Neuron (in vitro differentiated cells): Measurements from ENCODE around the gene ABHD12.
A peak's percentile ranks its signal among the peaks of the same experiment; 100 is the strongest.

Experiments
- H2AFZ ChIP-seq: one replicate; pipeline ENCODE4 v1.6.1; 2013; ENCODE audit warnings: low read depth, mild to moderate bottlenecking, inconsistent platforms, low read length, moderate library complexity
- H3K27me3 ChIP-seq: one replicate; pipeline ENCODE4 v1.6.1; 2013; ENCODE audit warnings: low read length; ENCODE audit not compliant: insufficient read depth
- H3K36me3 ChIP-seq: one replicate; pipeline ENCODE4 v1.6.1; 2013; ENCODE audit warnings: low read length; ENCODE audit not compliant: insufficient read depth
- H3K4me1 ChIP-seq: one replicate; pipeline ENCODE4 v1.6.1; 2013; ENCODE audit warnings: low read length; ENCODE audit not compliant: insufficient read depth
- H3K4me3 ChIP-seq: 2 replicates; pipeline ENCODE4 v1.5.1; 2013; ENCODE audit warnings: mild to moderate bottlenecking, low read length, moderate library complexity
- H3K9me3 ChIP-seq: one replicate; pipeline ENCODE4 v1.6.1; 2013; ENCODE audit warnings: low read length

Gene ABHD12

DNA sequence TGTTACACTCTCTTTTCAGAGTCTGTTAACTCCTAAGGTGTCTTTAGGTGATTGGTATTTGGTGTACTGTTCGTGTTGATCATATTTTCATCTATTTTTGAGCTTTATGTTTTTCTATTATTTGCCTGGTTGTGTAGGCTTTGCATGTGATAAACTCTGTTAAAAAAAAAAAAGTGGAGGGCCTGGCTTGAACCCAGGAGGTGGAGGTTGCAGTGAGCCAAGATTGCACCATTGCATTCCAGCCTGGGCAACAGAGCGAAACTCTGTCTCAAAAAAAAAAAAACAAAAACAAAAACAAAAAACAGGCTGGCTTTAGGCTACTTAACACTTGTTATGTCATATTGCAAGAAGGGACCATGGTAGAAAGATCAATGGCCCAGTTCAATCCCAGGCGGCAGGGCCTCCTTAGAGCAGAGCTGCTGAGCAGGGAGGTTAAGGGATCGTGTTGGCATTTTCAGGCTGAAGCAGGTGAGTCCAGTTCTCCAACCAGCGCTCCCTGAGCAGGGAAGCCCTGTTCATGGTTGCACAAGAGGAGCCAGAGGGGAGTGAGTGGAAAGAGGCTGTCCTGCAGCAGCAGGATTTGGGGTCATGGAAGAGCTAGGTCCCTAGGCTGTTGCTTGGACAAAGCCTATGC is 134.3 kb downstream of the ABHD12 start:
- peaks cover 16% of the 10 kb centered on the region for H3K4me1 ChIP-seq
- H3K36me3 ChIP-seq = peaks cover 47% of the 10 kb centered on the region
- peaks cover 28% of the 10 kb centered on the region for H3K9me3 ChIP-seq
- no peaks in the 10 kb centered on the region for H3K27me3 ChIP-seq
- no peak overlapping the region for H2AFZ ChIP-seq
- H3K4me3 ChIP-seq = no peak overlapping the region

DNA sequence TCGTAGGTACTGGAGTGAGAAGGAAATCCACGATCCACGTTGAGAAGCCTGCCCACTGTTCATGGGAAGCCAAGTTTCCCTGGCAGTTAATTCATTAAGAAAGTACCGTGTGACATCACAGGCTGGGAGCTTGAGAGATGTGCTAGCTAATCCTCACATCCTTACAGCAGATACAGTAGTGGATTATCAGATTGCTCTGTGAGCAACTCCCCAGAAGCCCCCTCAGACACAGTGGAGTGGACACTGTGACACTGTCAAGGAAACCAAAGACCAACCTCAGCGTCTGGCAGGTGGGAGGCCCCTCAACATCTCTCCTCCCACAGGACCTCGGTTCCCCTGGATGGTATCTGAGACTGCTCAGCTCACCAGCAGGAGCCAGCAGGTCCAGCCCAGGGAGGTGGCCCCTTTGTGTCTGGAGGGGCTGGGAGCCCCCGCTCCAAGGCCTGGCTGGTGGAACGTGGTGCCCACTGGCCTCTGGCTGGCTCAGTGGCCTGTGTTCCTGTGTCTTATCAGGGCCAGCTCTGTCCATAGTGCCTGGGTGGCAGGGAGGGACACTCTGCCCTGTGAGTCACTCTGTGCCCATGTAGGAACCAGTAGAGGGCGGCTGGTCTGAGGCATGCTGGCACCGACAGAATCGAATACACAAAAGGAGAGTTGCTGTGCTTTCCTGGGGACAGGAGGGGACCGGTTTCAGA is 135.5 kb downstream of the ABHD12 start:
- peaks cover 38% of the 10 kb centered on the region for H3K36me3 ChIP-seq
- no peak overlapping the region for H3K4me3 ChIP-seq
- no peaks in the 10 kb centered on the region for H3K27me3 ChIP-seq
- no peak overlapping the region for H2AFZ ChIP-seq
- H3K4me1 ChIP-seq = peaks cover 28% of the 10 kb centered on the region
- H3K9me3 ChIP-seq = peaks cover 20% of the 10 kb centered on the region

DNA sequence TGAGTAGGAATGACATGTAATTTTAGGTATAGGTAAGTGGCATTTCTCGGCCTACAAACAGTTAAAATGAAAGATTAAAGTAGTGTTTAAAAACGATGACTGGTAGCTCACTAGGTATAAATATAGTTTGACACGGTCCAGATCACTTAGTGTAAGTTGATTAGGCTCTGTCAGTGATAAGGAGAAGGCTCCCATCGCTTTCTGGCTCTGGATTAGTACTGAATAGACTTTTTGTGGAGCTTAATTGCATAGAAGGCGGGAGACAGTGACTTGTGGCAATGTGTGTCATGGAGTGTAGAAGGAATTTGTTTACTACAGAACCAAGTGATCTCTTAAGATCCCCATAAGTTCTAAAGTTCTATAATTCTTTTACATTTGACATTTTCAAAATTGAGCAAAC is 136.1 kb downstream of the ABHD12 start:
- Histone ChIP-seq H3K9me3 (peaks cover 14% of the 10 kb centered on the region), H3K4me3 (no peak overlapping the region), H2AFZ (no peak overlapping the region), H3K27me3 (no peaks in the 10 kb centered on the region), H3K4me1 (peaks cover 31% of the 10 kb centered on the region), H3K36me3 (peaks cover 32% of the 10 kb centered on the region)

DNA sequence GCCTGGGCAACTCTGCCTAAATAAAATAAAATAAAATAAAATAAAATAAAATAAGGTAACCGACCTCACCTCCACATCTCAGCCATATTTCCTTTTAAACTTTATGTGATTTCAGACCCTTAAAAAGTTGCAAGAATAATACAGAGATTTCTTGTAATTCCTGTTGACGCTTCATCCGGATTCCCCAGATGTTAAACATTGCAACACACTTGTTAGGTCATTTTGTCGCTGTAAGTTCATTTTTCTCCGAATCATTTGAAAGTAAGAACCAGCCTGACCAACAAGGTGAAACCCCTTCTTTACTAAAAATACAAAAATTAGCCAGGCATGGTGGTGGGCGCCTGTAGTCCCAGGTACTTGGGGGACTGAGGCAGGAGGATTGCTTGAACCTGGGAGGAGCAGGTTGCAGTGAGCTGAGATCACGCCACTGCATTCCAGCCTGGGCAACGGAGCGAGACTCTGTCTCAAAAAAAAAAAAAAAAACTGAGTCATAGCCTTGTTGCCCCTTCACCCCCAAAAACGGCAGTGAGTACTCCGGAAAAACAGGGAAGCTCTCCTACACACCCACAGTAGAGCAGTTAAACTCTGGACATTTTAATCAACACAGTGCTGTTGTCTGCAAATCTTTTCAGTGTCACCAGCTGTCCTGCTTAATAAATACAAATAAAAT is 136.9 kb downstream of the ABHD12 start:
- peaks cover 35% of the 10 kb centered on the region for H3K4me1 ChIP-seq
- H3K27me3 ChIP-seq = no peaks in the 10 kb centered on the region
- H3K9me3 ChIP-seq = peaks cover 7% of the 10 kb centered on the region
- no peak overlapping the region for H3K4me3 ChIP-seq
- H2AFZ ChIP-seq = no peak overlapping the region
- peaks cover 24% of the 10 kb centered on the region for H3K36me3 ChIP-seq

DNA sequence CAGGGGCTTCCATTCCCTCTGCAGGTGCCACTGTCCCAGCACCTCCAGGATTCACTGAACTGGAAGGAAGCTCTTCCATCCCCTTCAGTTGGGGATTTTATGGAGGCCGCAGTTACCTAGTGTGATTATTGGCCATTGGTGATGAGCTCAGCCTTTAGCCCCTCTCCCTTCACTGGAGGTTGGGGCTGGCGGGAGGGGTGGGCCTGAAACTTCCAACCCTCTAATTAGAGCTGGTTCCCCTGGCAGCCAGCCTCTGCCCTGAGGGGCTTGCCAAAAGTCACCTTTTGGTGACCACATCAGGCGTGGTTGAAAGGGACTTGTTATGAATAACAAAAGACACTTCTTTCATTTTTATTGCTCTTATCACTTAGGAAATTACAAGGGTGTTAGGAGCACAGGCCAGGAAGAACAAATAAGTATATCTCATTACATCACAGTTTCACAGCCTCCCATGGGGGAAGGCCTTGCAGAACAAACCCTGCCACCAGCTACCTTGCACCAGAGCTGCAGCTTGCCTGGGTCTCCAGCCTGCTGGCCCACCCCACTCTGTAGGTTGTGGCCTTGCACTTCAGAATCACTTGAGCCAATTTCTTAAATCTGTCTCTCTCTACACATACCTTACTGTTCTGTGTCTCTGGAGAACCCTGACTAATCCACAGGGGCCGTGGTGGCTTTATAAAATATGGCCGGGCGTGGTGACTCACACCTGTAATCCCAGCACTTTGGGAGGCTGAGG is 137.8 kb downstream of the ABHD12 start:
- peaks cover 35% of the 10 kb centered on the region for H3K4me1 ChIP-seq
- peaks cover 15% of the 10 kb centered on the region for H3K36me3 ChIP-seq
- no peaks in the 10 kb centered on the region for H3K9me3 ChIP-seq
- H3K4me3 ChIP-seq = no peak overlapping the region
- no peaks in the 10 kb centered on the region for H3K27me3 ChIP-seq
- H2AFZ ChIP-seq = no peak overlapping the region

DNA sequence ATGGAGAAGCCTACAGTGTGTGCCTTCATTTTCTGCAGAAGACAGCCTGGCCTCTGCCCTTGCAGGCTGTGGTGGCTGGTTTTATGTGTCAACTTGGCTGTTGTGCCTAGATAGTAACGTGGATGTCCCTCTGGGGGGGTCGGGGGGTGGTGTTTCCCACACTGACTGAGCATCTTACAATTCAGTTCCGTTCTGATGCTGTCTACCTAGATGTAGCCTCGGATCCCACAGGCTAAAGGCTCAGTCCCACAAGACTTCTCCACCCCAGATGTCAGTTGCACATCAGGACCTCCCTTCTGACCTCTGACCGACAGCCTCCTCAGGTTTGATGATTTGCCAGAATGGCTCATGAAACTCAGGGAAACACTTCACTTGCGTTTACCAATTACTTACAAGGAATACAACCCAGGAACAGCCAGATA is 138.4 kb downstream of the ABHD12 start:
- Histone ChIP-seq H3K4me1 (peaks cover 39% of the 10 kb centered on the region), H3K4me3 (no peak overlapping the region), H2AFZ (no peak overlapping the region), H3K9me3 (no peaks in the 10 kb centered on the region), H3K27me3 (no peaks in the 10 kb centered on the region), H3K36me3 (peaks cover 13% of the 10 kb centered on the region)

DNA sequence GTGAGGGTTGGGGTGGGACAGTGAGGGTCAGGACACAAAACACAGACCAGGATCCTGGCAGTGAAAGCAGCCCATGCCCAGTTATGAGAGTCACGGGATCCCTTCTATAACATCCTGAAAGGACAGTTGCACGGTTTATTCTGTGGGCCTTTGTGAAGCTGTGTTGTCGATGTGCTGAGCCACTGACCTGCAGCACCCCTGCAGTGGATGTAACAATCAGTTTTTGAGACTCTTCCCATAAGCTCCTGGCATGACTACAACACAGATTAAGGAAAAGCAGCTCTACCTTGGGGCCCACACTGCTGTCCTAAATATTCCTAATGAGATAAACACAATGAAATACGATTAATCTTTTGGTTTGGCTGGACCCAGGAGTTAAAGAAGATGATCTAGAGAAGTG is 139.1 kb downstream of the ABHD12 start:
- H3K4me3 ChIP-seq = no peak overlapping the region
- H3K4me1 ChIP-seq = peaks cover 44% of the 10 kb centered on the region
- H3K27me3 ChIP-seq = peaks cover under 1% of the 10 kb centered on the region
- peaks cover 13% of the 10 kb centered on the region for H3K36me3 ChIP-seq
- H2AFZ ChIP-seq = no peak overlapping the region
- H3K9me3 ChIP-seq = no peaks in the 10 kb centered on the region

DNA sequence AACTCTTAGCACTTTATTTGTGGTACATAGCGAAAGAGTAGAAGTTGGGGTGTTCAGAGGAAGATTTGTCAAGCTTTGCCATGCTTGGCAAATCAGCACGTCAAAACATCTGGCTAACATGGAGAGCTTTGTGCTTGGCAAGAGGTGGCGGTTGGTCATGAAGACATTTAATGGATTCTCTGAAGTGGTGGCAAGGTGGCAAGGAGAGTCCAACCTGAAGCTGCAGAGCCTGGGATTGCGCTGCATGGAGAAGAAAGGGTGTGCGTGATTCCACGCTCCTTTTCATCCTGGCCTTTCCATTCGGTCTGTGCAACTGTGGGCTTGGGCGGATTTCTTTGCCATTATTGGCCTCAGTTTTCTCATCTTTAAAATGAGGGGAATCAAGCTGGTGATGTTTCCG is 139.6 kb downstream of the ABHD12 start:
- Histone ChIP-seq H2AFZ (no peak overlapping the region), H3K27me3 (peaks cover 5% of the 10 kb centered on the region), H3K36me3 (peaks cover 13% of the 10 kb centered on the region), H3K4me1 (peaks cover 44% of the 10 kb centered on the region), H3K9me3 (no peaks in the 10 kb centered on the region), H3K4me3 (no peak overlapping the region)

DNA sequence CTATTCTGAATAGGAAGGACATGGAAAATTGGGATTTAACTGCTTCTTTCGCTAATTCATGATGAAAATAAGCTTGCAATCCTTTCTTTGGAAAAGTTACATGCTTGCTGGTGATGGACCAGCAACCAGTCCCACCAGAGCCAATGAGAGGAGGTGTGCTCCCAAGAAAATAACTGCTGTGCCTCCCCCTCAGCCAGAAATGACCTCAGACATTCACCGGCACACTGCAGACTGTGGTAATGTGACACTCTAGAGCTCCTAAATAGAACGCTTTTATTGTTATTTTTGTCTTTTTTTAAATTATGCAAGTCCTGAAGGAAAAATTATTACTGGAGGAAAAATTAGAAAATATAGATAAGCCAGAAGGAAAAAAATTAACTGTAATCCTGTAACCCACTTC is 140.1 kb downstream of the ABHD12 start:
- Histone ChIP-seq H3K4me3 (peak overlapping the region; percentile 24), H2AFZ (no peak overlapping the region), H3K4me1 (peaks cover 44% of the 10 kb centered on the region), H3K36me3 (peaks cover 13% of the 10 kb centered on the region), H3K9me3 (no peaks in the 10 kb centered on the region), H3K27me3 (peaks cover 5% of the 10 kb centered on the region)
